WTC11 (cell line): ENCODE results near the gene ACTN1.

Experiments used
- ATF6 ChIP-seq: sonication (generic); formaldehyde crosslinking; IDR thresholded peaks from 2 replicates; pipeline ENCODE4 v1.8.1; 2023; ENCODE audit warnings: mild to moderate bottlenecking, missing genetic modification reagents
- CREM ChIP-seq: sonication (generic); formaldehyde crosslinking; IDR thresholded peaks from 2 replicates; pipeline ENCODE4 v1.8.1; 2022; ENCODE audit warnings: mild to moderate bottlenecking, missing genetic modification reagents, moderate library complexity
- CTCF ChIP-seq: fragments of 200-600 bp; IDR thresholded peaks from 2 replicates; pipeline ENCODE4 v1.8.0; 2022; ENCODE audit warnings: antibody characterized with exemption
- FOXJ3 ChIP-seq: sonication (generic); formaldehyde crosslinking; IDR thresholded peaks from 2 replicates; pipeline ENCODE4 v1.9.0; 2021; ENCODE audit warnings: missing genetic modification reagents, mild to moderate bottlenecking, borderline replicate concordance
- FOXP4 ChIP-seq: sonication (generic); formaldehyde crosslinking; IDR thresholded peaks from 2 replicates; pipeline ENCODE4 v1.8.0; 2022; ENCODE audit warnings: mild to moderate bottlenecking, missing genetic modification reagents
- GABPB1 ChIP-seq: sonication (generic); formaldehyde crosslinking; IDR thresholded peaks from 2 replicates; pipeline ENCODE4 v1.8.1; 2023; ENCODE audit warnings: mild to moderate bottlenecking, missing genetic modification reagents
- JUN ChIP-seq: sonication (generic); formaldehyde crosslinking; IDR thresholded peaks from 2 replicates; pipeline ENCODE4 v1.8.0; 2023; ENCODE audit warnings: mild to moderate bottlenecking, missing genetic modification reagents
- MAX ChIP-seq: sonication (generic); formaldehyde crosslinking; IDR thresholded peaks from 2 replicates; pipeline ENCODE4 v1.8.0; 2022; ENCODE audit warnings: mild to moderate bottlenecking, missing genetic modification reagents
- RELA ChIP-seq: sonication (generic); formaldehyde crosslinking; IDR thresholded peaks from 2 replicates; pipeline ENCODE4 v1.8.1; 2022; ENCODE audit warnings: missing genetic modification reagents, mild to moderate bottlenecking, borderline replicate concordance
- TF ChIP-seq, protein P1 (sequence below): sonication (generic); formaldehyde crosslinking; IDR thresholded peaks from 2 replicates; pipeline ENCODE4 v1.8.0; 2022; ENCODE audit warnings: mild to moderate bottlenecking, missing genetic modification reagents
- TF ChIP-seq, protein P2 (sequence below): sonication (generic); formaldehyde crosslinking; IDR thresholded peaks from 2 replicates; pipeline ENCODE4 v1.8.1; 2023; ENCODE audit warnings: mild to moderate bottlenecking, missing genetic modification reagents, moderate library complexity

- TF ChIP-seq CTCF (no peak), JUN (CRISPR knock-in tag) (no peak), FOXP4 (CRISPR knock-in tag) (no peak), FOXJ3 (CRISPR knock-in tag) (no peak), RELA (CRISPR knock-in tag) (no peak), CREM (CRISPR knock-in tag) (no peak), GABPB1 (CRISPR knock-in tag) (no peak), MAX (CRISPR knock-in tag) (no peak), ATF6 (CRISPR knock-in tag) (no peak)
- TF ChIP-seq, protein P1, sequence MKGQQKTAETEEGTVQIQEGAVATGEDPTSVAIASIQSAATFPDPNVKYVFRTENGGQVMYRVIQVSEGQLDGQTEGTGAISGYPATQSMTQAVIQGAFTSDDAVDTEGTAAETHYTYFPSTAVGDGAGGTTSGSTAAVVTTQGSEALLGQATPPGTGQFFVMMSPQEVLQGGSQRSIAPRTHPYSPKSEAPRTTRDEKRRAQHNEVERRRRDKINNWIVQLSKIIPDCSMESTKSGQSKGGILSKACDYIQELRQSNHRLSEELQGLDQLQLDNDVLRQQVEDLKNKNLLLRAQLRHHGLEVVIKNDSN (CRISPR knock-in tag) = no peak
- TF ChIP-seq, protein P2, sequence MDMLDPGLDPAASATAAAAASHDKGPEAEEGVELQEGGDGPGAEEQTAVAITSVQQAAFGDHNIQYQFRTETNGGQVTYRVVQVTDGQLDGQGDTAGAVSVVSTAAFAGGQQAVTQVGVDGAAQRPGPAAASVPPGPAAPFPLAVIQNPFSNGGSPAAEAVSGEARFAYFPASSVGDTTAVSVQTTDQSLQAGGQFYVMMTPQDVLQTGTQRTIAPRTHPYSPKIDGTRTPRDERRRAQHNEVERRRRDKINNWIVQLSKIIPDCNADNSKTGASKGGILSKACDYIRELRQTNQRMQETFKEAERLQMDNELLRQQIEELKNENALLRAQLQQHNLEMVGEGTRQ (CRISPR knock-in tag) = no peak
These were observed 29.5 kb downstream of the ACTN1 start for GRCh38 chr14:68949601-68949965.
